SU-DHL-6 (cell line): ENCODE measurements around the gene PAX5.

Source experiments
- H2AFZ ChIP-seq: fragments of 200-600 bp; sonication (generic); 2 replicates; pipeline ENCODE4 v1.6.1; 2014; ENCODE audit warnings: low read depth, mild to moderate bottlenecking, moderate library complexity, mixed read lengths, antibody characterized with exemption, low read length; ENCODE audit not compliant: severe bottlenecking
- H3F3A ChIP-seq: fragments of 200-600 bp; shearing (Covaris generic); 2 replicates; pipeline ENCODE4 v1.6.0; 2016; ENCODE audit warnings: antibody characterized with exemption, mild to moderate bottlenecking; ENCODE audit not compliant: insufficient read depth
- H3K27ac ChIP-seq: fragments of 200-600 bp; sonication (generic); 2 replicates; pipeline ENCODE4 v1.5.1; 2016; ENCODE audit warnings: low read depth, mild to moderate bottlenecking, low read length, moderate library complexity, mixed read lengths
- H3K27me3 ChIP-seq: fragments of 200-600 bp; sonication (generic), shearing (Covaris generic); 2 replicates; pipeline ENCODE4 v1.6.0; 2014; ENCODE audit warnings: mild to moderate bottlenecking, low read length
- H3K36me3 ChIP-seq: fragments of 200-600 bp; sonication (generic); 2 replicates; pipeline ENCODE4 v1.6.1; 2014; ENCODE audit warnings: mild to moderate bottlenecking, low read length, mixed read lengths
- H3K4me2 ChIP-seq: fragments of 300-600, 200-600 bp; shearing (Covaris generic), sonication (generic); 2 replicates; pipeline ENCODE4 v1.6.0; 2014; ENCODE audit warnings: low read length, low read depth, mild to moderate bottlenecking; ENCODE audit not compliant: poor library complexity, severe bottlenecking
- H3K4me3 ChIP-seq: fragments of 200-600 bp; sonication (generic); 2 replicates; pipeline ENCODE4 v1.5.1; 2014; ENCODE audit warnings: antibody characterized with exemption, low read length, mild to moderate bottlenecking, mixed read lengths; ENCODE audit not compliant: insufficient read depth, poor library complexity, severe bottlenecking
- H3K79me2 ChIP-seq: fragments of 200-600 bp; sonication (generic); 2 replicates; pipeline ENCODE4 v1.6.1; 2014; ENCODE audit warnings: mild to moderate bottlenecking, low read length, moderate library complexity; ENCODE audit not compliant: insufficient read depth
- H3K9ac ChIP-seq: fragments of 200-600 bp; sonication (generic); 2 replicates; pipeline ENCODE4 v1.7.0; 2014; ENCODE audit warnings: mild to moderate bottlenecking, low read length
- H3K9me2 ChIP-seq: fragments of 200-600 bp; sonication (generic); replicated peaks from 2 replicates; pipeline ENCODE4 v1.6.1; 2014; ENCODE audit warnings: low read length; ENCODE audit not compliant: insufficient read depth
- H3K9me3 ChIP-seq: fragments of 200-600 bp; sonication (generic); 2 replicates; pipeline ENCODE4 v1.6.1; 2014; ENCODE audit warnings: low read length, mixed read lengths; ENCODE audit not compliant: insufficient read depth
- H4K20me1 ChIP-seq: fragments of 200-600 bp; sonication (generic); 2 replicates; pipeline ENCODE4 v1.6.1; 2014; ENCODE audit warnings: low read depth, mild to moderate bottlenecking, antibody characterized with exemption, low read length, moderate library complexity, mixed read lengths
- EZH2phosphoT487 ChIP-seq: fragments of 200-600 bp; sonication (generic), shearing (Covaris generic); conservative IDR thresholded peaks from 2 replicates; pipeline ENCODE4 v1.6.1; 2018; ENCODE audit warnings: mild to moderate bottlenecking, antibody characterized with exemption, low read length, moderate library complexity, mixed read lengths
- TF ChIP-seq, protein P1 (sequence below): fragments of 200-600 bp; sonication (generic); IDR thresholded peaks from one replicate; pipeline ENCODE4 v1.5.1; 2017; ENCODE audit warnings: antibody characterized with exemption, mild to moderate bottlenecking, low read length, moderate library complexity; ENCODE audit not compliant: insufficient read depth, poor library complexity, severe bottlenecking

Gene PAX5

DNA sequence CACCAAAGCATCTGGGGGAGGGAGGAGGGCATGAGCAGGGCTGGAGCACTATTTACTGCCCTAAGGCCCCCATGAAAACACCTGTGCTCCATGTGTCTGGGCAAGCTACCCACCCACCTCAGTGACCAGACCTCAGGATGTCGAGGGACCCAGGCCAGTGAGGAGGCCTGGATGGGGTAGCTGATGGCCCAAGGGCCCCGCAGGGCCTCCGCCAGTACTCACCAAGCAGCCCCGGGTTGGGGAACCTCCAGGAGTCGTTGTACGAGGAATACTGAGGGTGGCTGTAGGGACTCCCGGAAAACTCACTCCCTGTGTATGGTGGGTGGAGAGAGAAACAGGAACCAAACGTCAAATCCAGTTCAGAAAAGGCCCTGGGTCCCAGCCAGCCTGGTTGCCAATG, 187.4 kb downstream of the PAX5 start:
- Histone ChIP-seq H4K20me1 (no peaks in the 10 kb centered on the region), H3K9me3 (no peaks in the 10 kb centered on the region), H3K79me2 (no peaks in the 10 kb centered on the region), H3K9ac (no peak overlapping the region), H3K36me3 (no peaks in the 10 kb centered on the region), H2AFZ (no peak overlapping the region), H3K27ac (no peak overlapping the region), H3K4me3 (no peak overlapping the region), H3K27me3 (no peaks in the 10 kb centered on the region), H3F3A (no peaks in the 10 kb centered on the region), H3K4me2 (no peak overlapping the region), H3K9me2 (no peaks in the 10 kb centered on the region)
- TF ChIP-seq, protein P1, sequence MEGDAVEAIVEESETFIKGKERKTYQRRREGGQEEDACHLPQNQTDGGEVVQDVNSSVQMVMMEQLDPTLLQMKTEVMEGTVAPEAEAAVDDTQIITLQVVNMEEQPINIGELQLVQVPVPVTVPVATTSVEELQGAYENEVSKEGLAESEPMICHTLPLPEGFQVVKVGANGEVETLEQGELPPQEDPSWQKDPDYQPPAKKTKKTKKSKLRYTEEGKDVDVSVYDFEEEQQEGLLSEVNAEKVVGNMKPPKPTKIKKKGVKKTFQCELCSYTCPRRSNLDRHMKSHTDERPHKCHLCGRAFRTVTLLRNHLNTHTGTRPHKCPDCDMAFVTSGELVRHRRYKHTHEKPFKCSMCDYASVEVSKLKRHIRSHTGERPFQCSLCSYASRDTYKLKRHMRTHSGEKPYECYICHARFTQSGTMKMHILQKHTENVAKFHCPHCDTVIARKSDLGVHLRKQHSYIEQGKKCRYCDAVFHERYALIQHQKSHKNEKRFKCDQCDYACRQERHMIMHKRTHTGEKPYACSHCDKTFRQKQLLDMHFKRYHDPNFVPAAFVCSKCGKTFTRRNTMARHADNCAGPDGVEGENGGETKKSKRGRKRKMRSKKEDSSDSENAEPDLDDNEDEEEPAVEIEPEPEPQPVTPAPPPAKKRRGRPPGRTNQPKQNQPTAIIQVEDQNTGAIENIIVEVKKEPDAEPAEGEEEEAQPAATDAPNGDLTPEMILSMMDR: no peak
- no peak for TF ChIP-seq EZH2phosphoT487

DNA sequence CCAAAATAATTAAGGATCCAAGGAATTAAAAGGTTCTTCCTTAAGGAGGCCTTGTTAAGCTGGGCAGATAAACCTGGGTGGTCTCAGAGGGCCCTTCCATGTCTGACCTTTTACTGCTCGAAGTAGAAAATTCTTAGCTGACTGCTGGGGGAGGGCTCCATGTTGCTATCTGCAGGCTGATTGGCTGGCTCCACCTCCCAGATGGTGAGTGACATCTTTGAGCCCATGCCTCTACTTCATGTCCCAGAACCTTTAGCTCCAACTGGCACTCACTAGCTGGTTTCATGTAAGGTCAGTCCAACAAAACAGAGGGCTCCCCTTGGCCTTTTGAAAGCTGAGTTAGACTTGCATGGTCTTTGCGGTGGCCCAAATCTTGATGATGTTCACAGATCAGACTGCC, 188.2 kb downstream of the PAX5 start:
- H3K9me2 ChIP-seq: no peaks in the 10 kb centered on the region
- no peak overlapping the region for H3K27ac ChIP-seq
- no peaks in the 10 kb centered on the region for H3K9me3 ChIP-seq
- no peaks in the 10 kb centered on the region for H3K36me3 ChIP-seq
- H4K20me1 ChIP-seq: no peaks in the 10 kb centered on the region
- H2AFZ ChIP-seq: no peak overlapping the region
- H3K27me3 ChIP-seq: no peaks in the 10 kb centered on the region
- H3K4me2 ChIP-seq: no peak overlapping the region
- no peaks in the 10 kb centered on the region for H3K79me2 ChIP-seq
- no peak overlapping the region for H3K9ac ChIP-seq
- no peaks in the 10 kb centered on the region for H3F3A ChIP-seq
- TF ChIP-seq, protein P1: no peak
- no peak for TF ChIP-seq EZH2phosphoT487
- H3K4me3 ChIP-seq: no peak overlapping the region

DNA sequence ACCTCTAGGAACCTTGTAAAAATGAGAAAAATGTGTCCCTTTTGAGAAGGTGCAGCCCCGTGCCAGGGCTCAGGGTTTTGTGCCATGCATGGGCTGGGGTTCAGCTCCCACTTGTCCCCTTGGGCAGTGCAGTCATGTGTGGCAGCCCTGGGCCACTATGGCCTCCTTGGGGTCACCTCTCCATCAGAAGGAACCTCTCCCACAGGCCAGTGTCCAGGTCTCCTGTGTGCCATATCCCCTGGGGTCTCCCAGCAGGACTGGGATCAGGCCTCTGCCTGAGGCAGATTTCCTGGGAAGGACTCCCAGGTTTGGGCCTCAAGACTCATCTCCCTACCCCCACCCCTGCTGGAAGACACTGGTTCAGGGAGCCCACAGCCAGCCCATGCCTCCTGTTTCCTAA, 189.1 kb downstream of the PAX5 start:
- Histone ChIP-seq H3K27ac (no peak overlapping the region), H3K36me3 (no peaks in the 10 kb centered on the region), H4K20me1 (no peaks in the 10 kb centered on the region), H3F3A (no peaks in the 10 kb centered on the region), H3K4me3 (no peak overlapping the region), H3K9me3 (no peaks in the 10 kb centered on the region), H3K9ac (no peak overlapping the region), H3K9me2 (no peaks in the 10 kb centered on the region), H3K4me2 (no peak overlapping the region), H3K27me3 (no peaks in the 10 kb centered on the region), H3K79me2 (no peaks in the 10 kb centered on the region), H2AFZ (no peak overlapping the region)
- TF ChIP-seq, protein P1: no peak

DNA sequence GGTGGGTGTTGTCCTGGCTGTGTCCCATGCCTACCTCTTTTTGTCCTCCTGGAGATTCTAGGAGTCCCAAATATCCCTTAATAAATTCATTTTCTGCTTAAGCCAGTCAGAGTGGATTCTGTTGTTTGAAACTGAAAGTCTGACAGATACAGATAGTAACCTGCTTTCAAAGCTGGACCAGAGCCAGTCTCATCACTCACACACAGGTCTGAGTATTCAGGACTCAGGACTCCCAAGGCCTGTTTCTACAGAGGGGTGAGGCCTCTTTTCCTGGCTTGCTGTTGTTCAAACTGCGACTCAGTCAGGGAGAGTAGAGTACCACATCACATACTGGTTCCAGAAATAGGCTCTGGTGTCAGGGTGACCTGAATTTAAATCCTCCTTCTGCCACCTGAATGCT, 190.1 kb downstream of the PAX5 start:
- Histone ChIP-seq H3K9me3 (no peaks in the 10 kb centered on the region), H3F3A (no peaks in the 10 kb centered on the region), H3K27me3 (no peaks in the 10 kb centered on the region), H3K9ac (no peak overlapping the region), H3K79me2 (no peaks in the 10 kb centered on the region), H3K36me3 (no peaks in the 10 kb centered on the region), H3K4me2 (no peak overlapping the region), H2AFZ (no peak overlapping the region), H4K20me1 (no peaks in the 10 kb centered on the region), H3K27ac (no peak overlapping the region), H3K4me3 (no peak overlapping the region), H3K9me2 (no peaks in the 10 kb centered on the region)
- no peak for TF ChIP-seq EZH2phosphoT487
- TF ChIP-seq, protein P1: no peak
